Heart left ventricle (tissue), 16 donors: ENCODE results near the gene TMEM209. TPM values are rescaled to one million over a fixed set of nuclear protein-coding genes. Genes with fewer than 3 reads are reported as not detected.

Experiments used
- ATAC-seq, 4 donors: fragments of 200-7000 bp; cut with Tn5 transposase; one replicate each; pipeline ENCODE4 v1.9.1; 2020 to 2022; ENCODE audit warnings: moderate library complexity in 4 of 4, mild to moderate bottlenecking in 3 of 4, moderate number of reproducible peaks in 1 of 4
- DNase-seq, 5 donors: peaks; one replicate each; pipeline ENCODE4 v3.0.0-alpha.2; 2020
- H3K27ac ChIP-seq, 12 donors: fragments of 200-600 bp; sonication (generic) in 4 of 12; one replicate each; pipeline versions ENCODE4 v1.5.0 to v1.8.0; 2016 to 2022; ENCODE audit warnings: mild to moderate bottlenecking in 2 of 12
- H3K27me3 ChIP-seq, 9 donors: fragments of 200-600 bp; sonication (generic) in 2 of 9; one replicate each; pipeline versions ENCODE4 v1.5.1 to v1.8.0; 2016 to 2022; ENCODE audit warnings: mild to moderate bottlenecking in 3 of 9
- H3K36me3 ChIP-seq, 9 donors: fragments of 200-600 bp; sonication (generic) in 2 of 9; one replicate each; pipeline versions ENCODE4 v1.5.0 to v1.8.0; 2018 to 2022; ENCODE audit warnings: mild to moderate bottlenecking in 2 of 9
- H3K4me1 ChIP-seq, 12 donors: fragments of 200-600 bp; sonication (generic) in 4 of 12; one replicate each; pipeline versions ENCODE4 v1.5.0 to v1.8.0; 2016 to 2022; ENCODE audit warnings: mild to moderate bottlenecking in 3 of 12
- H3K4me3 ChIP-seq, 12 donors: fragments of 200-600 bp; sonication (generic) in 4 of 12; one replicate each; pipeline versions ENCODE4 v1.5.0 to v1.8.0; 2017 to 2022; ENCODE audit warnings: mild to moderate bottlenecking in 9 of 12, moderate library complexity in 4 of 12
- H3K9me3 ChIP-seq, 12 donors: fragments of 200-600 bp; sonication (generic) in 4 of 12; one replicate each; pipeline versions ENCODE4 v1.5.0 to v1.8.0; 2016 to 2022; ENCODE audit warnings: mild to moderate bottlenecking in 1 of 12
- POLR2A ChIP-seq, 2 donors: fragments of 450-650 bp; IDR thresholded peaks; one replicate each; pipeline ENCODE4 v1.6.1; 2017; ENCODE audit warnings: antibody characterized with exemption in 2 of 2, mild to moderate bottlenecking in 2 of 2, moderate library complexity in 2 of 2
- WGBS, 4 donors: extraction: QIAGEN DNeasy Blood & Tissue Kit in 2 of 4; methylation state at CpG; one replicate each; pipeline versions ENCODE4 v1.1.5 to v1.1.7; 2013 to 2018; 5-methylcytosine and 5-hydroxymethylcytosine counted together
- intact Hi-C, 10 donors: fragments of 100-400 bp; cut with DNase I; formaldehyde crosslinking; loops; one replicate each; pipeline versions ENCODE4 v1.11.1 to v1.14.2; 2022
- polyA plus RNA-seq, 2 donors: library from polyadenylated mRNA; stranded (reverse); fragments of 200-250 nt; gene quantifications; one replicate each; pipeline ENCODE4 v1.2.3, GENCODE V29; 2013
- total RNA-seq, 9 donors: library from RNA; depleted of rRNA in 2 of 9; stranded (reverse); fragments of >200 nt in 2 of 9; fragmentation: NEBNext Ultra II Directional in 3 of 9; extraction: Animal tissue kit (Norgen Biotek cat#: 25700) in 3 of 9; gene quantifications; one replicate each; pipeline versions ENCODE4 v1.1.0 to v1.2.4, GENCODE V29; 2016 to 2023
- TF ChIP-seq, protein P1 (sequence below), 12 donors: fragments of 200-600 bp; sonication (generic) in 4 of 12; IDR thresholded peaks; one replicate each; pipeline versions ENCODE4 v1.5.0 to v1.8.0; 2018 to 2022; ENCODE audit warnings: antibody characterized with exemption in 12 of 12, mild to moderate bottlenecking in 5 of 12
- donor health status: ischemic (EF 13 %, LVEDD 7.1; RV severe dilation, severe dysfunction).
- donor health status: healthy with polysubstance abuse.
- donor health status: DM: no; HTN: yes; CAD: no.
- donor health status: DM: no; HTN: no; CAD: no.
- donor health status: ischemic (EF 25% LVEDD 6.9; RV normal size, moderate dysfunction).
- donor health status: ischemic (EF 25% LVEDD 5.7; RV mildly dilated, moderate dysfunction).
- donor health status: healthy.
- donor health status: DM: yes; HTN: yes; CAD: no.
- donor health status: ischemic (EF 35%, LVEDD 5.7; RV mildly dilated, moderate dysfunction).
- donor health status: nonischemic (EF 11% LVEDD 7.7; RV severe dilation, severe dysfunction).
- donor health status: DM: yes; HTN: yes; CAD: no.
- donor health status: PGD.
- donor health status: ischemic (EF 29% LVEDD 5.4; RV normal size, mild dysfunction).
- donor health status: nonischemic (EF 23%, LVEDD 6.1; RV moderate dilation, normal function).

The TMEM209 gene
- total and polyA plus RNA-seq, 11 donors = 4.4 to 15.0 (median 8.9) TPM

DNA sequence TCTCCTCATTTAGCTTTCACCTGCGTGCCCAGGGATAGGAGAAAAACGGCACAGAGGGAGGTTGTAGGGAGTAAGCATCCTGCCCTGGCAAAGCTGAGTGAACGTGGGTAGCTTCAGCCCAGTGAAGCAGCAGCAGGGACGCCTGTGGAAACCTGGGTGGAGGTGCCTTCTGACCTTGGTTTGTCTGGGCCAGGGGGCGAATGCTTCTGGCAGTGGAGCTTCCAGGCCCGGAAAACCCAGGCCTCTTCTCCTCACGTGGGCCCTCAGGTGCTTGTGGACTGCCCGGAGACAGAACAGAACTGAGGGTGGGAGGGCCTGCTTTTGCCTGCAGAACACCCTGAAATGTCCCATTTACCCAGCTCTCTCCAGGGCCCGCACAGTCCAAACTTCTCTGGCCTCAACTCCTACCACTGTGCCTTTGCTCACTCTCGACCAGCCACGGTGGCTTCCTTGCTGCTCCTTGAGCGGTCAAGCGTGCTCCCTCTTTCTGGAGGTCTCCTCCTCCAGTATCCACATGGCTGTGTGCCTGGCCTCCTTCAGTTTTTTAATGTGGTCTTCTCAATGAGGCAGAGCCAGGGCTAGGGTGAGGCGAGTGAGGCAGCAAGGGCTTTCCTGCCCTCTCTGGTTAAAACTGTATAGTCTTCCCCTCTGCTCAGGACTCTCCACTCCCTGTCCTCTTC lies 62.4 kb downstream of the TMEM209 start:
- ATAC-seq = no peak
- Histone ChIP-seq H3K36me3 (peaks cover 0 to 7% (median under 1%) of the 10 kb centered on the region in 9 donors), H3K4me3 (no peak overlapping the region), H3K27me3 (no peaks in the 10 kb centered on the region), H3K27ac (peak overlapping the region in 1 of 12 donors; percentile 90), H3K9me3 (no peaks in the 10 kb centered on the region), H3K4me1 (peaks cover 0 to 24% (median 5%) of the 10 kb centered on the region in 12 donors)
- DNase-seq = no peak
- intact Hi-C loops = no loop called here
- 94 to 96% (median 95%) methylated on average over 13 to 14 of the region's 14 CpGs for WGBS, 4 donors
- TF ChIP-seq, protein P1, sequence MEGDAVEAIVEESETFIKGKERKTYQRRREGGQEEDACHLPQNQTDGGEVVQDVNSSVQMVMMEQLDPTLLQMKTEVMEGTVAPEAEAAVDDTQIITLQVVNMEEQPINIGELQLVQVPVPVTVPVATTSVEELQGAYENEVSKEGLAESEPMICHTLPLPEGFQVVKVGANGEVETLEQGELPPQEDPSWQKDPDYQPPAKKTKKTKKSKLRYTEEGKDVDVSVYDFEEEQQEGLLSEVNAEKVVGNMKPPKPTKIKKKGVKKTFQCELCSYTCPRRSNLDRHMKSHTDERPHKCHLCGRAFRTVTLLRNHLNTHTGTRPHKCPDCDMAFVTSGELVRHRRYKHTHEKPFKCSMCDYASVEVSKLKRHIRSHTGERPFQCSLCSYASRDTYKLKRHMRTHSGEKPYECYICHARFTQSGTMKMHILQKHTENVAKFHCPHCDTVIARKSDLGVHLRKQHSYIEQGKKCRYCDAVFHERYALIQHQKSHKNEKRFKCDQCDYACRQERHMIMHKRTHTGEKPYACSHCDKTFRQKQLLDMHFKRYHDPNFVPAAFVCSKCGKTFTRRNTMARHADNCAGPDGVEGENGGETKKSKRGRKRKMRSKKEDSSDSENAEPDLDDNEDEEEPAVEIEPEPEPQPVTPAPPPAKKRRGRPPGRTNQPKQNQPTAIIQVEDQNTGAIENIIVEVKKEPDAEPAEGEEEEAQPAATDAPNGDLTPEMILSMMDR (IDR thresholded peaks at IDR 0.05) = no peak
- TF ChIP-seq POLR2A (IDR thresholded peaks at IDR 0.05) = no peak

DNA sequence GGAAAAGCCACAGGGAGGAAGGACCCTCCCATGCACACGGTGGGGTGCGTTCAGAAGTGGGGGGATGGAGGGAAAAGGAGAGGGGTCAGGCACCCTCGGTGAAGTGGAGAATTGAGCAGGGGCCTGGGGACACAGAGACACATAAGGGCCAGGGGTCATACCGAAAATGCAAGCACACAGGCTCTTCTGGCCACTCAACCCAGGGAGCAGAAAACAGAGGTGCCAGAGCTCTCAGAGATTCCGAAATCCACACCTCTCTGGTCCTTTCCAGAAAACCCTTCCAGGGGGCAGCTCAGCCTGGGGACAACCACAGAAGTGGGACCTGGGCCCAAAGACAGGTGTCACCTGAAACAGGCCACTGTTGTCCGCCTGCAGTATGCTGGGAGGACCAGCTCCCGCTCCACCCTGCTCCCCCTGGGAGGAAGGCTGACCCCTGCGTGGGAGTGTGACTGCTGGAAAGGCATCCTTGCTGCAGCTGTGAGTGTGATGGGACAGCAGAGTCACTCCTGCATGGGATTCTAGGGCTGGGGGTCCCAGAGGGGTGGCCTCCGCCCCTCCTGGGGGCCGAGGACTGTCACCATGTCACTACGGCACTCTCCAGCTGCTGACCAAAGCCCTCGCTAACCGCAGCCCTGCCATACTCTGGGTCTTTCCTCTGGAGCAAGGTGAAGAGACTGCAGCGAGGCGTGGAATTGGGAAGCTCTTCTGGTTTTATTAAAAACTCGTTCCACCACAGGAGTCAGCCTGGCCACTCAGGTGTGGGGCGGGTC lies 63.1 kb downstream of the TMEM209 start:
- TF ChIP-seq, protein P1 (IDR thresholded peaks at IDR 0.05) = no peak
- no peak for TF ChIP-seq POLR2A (IDR thresholded peaks at IDR 0.05)
- intact Hi-C loops = no loop called here
- peak in 3 of 5 donors; percentile 36 to 61 (median 41) for DNase-seq
- WGBS, 4 donors = 61 to 74% (median 64%) methylated on average over 14 to 17 of the region's 17 CpGs
- Histone ChIP-seq H3K27me3 (no peaks in the 10 kb centered on the region), H3K4me1 (peaks cover 0 to 24% (median 5%) of the 10 kb centered on the region in 12 donors), H3K9me3 (no peaks in the 10 kb centered on the region), H3K27ac (peak overlapping the region in 8 of 12 donors; percentile 65 to 90 (median 76)), H3K36me3 (peaks cover 0 to 14% (median 5%) of the 10 kb centered on the region in 9 donors), H3K4me3 (peak overlapping the region in 11 of 12 donors; percentile 19 to 70 (median 66))
- ATAC-seq = peak; percentile 5 to 51 (median 30)

DNA sequence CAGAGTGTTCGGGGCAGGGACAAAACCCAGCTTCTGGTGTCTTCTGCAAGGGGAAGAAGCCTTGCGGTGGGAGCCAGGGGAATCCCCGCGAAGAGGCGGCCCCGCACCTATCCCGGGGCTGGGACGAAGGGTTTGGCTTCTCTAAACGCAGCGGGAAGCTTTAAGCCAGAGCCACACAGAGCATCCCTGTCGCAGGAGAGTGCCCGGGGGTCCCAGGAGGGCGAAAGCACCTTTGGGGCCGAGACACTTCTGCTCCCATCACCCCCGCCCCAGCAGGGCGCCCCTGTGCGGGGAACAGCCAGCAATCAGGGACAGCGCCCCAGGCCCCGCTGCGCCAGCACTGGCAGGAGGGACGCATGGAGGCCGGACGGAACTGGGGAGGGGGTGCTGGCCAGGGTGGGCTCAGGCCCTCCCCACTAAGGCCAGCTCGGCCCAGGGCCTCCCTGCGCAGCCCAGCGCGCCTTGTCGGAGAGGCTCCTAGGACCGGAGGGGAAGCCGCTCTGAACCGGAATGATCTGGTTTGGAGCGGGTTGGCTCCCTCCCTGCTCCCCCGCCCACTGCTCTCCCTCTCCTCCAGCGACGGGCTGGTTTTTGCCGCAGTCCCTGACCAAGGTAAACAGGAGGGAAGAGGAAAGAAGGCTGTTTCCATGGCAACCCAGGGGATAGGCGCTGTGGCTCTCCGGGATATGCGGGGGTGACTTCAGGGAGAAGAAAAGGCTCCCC lies 63.9 kb downstream of the TMEM209 start:
- WGBS, 4 donors = 10 to 31% (median 14%) methylated on average over 30 to 39 of the region's 39 CpGs
- Histone ChIP-seq H3K27ac (peak overlapping the region in 11 of 12 donors; percentile 7 to 90 (median 72)), H3K27me3 (no peaks in the 10 kb centered on the region), H3K9me3 (no peaks in the 10 kb centered on the region), H3K4me3 (peak overlapping the region; percentile 19 to 70 (median 63)), H3K4me1 (peaks cover 0 to 24% (median 5%) of the 10 kb centered on the region in 12 donors), H3K36me3 (peaks cover 0 to 22% (median 9%) of the 10 kb centered on the region in 9 donors)
- no peak for TF ChIP-seq POLR2A (IDR thresholded peaks at IDR 0.05)
- TF ChIP-seq, protein P1 (IDR thresholded peaks at IDR 0.05) = no peak
- DNase-seq (peak; percentile 53 to 78 (median 77)), ATAC-seq (peak; percentile 84 to 96 (median 93))
- intact Hi-C loops = no loop called here
